HepG2 (cell line): ENCODE measurements around the gene POLR2H. TPM values are rescaled to one million over a fixed set of nuclear protein-coding genes. Genes with fewer than 3 reads are reported as not detected.
A peak's percentile ranks its signal among the peaks of the same experiment; 100 is the strongest.

Experiments
- ATAC-seq: fragments of 200-7000 bp; cut with Tn5 transposase; 3 replicates; pipeline ENCODE4 v1.9.1; 2020; ENCODE audit warnings: mild to moderate bottlenecking, moderate library complexity
- BruUV-seq: library from RNA; stranded (reverse); fragments of 400-500 nt; replicated peaks from 2 replicates; lab custom pipeline; 2021; lab: Mats Ljungman, UMichigan
- CTCF ChIA-PET: fragments of 300-600 bp; formaldehyde crosslinking; extraction: SDS; loops from one replicate; lab custom pipeline; 2021; ENCODE audit warnings: low total read pairs, inconsistent platforms, low intra/inter-chr PET ratio; lab: Yijun Ruan, JAX
- POLR2A ChIA-PET: fragments of 350-600 bp; sonication (Branson Sonifier 250); formaldehyde crosslinking; loops from one replicate; lab custom pipeline; 2020; ENCODE audit warnings: antibody characterized with exemption, inconsistent platforms; lab: Yijun Ruan, JAX
- DNase-seq: peaks from one replicate; pipeline ENCODE4 v3.0.0-alpha.2; 2015; ENCODE audit warnings: low spot score
- FAIRE-seq: peaks from 3 replicates; lab custom pipeline; 2011; peaks lifted over from hg19 to GRCh38; lab: Jason Lieb, UNC
- H2AFZ ChIP-seq: one replicate; pipeline ENCODE4 v1.6.1; 2011; ENCODE audit warnings: low read length, inconsistent platforms
- H3K27ac ChIP-seq: fragments of 300-600 bp; 3 replicates; pipeline ENCODE4 v1.8.0; 2011; ENCODE audit warnings: mixed run types, mild to moderate bottlenecking, mixed read lengths, low read length, inconsistent platforms; ENCODE audit not compliant: insufficient read depth; ENCODE audit errors: extremely low read length
- H3K27me3 ChIP-seq, 2 experiments: fragments of 200-600 bp in 1 of 2; 2 replicates in 1 of 2; 3 replicates in 1 of 2; pipeline versions ENCODE4 v1.6.0 to v1.8.0; 2011; ENCODE audit warnings: low read length in 2 of 2, mild to moderate bottlenecking in 2 of 2, moderate library complexity in 2 of 2, inconsistent platforms in 1 of 2; ENCODE audit not compliant: insufficient read depth in 2 of 2, control insufficient read depth in 1 of 2
- H3K36me3 ChIP-seq, 2 experiments: fragments of 200-600 bp in 1 of 2; replicated peaks in 1 of 2; 2 replicates in 1 of 2; 3 replicates in 1 of 2; pipeline versions ENCODE4 v1.5.1 to v1.8.0; 2011; ENCODE audit warnings: low read length in 2 of 2, inconsistent platforms in 1 of 2; ENCODE audit not compliant: insufficient read depth in 2 of 2, control insufficient read depth in 1 of 2
- H3K4me1 ChIP-seq: 2 replicates; pipeline ENCODE4 v1.5.1; 2012; ENCODE audit warnings: low read length, inconsistent platforms; ENCODE audit not compliant: insufficient read depth
- H3K4me2 ChIP-seq: 2 replicates; pipeline ENCODE4 v1.6.0; 2011; ENCODE audit warnings: low read depth, low read length, inconsistent platforms
- H3K4me3 ChIP-seq, 3 experiments: fragments of 200-600 bp in 1 of 3; sonication (generic), shearing (Covaris generic) in 1 of 3; replicated peaks in 1 of 3; 2 replicates each; pipeline ENCODE4 v1.5.1; 2011 to 2016; ENCODE audit warnings: low read length in 3 of 3, inconsistent platforms in 2 of 3, low read depth in 2 of 3, mild to moderate bottlenecking in 2 of 3, control low read depth in 1 of 3, mixed read lengths in 1 of 3; ENCODE audit not compliant: insufficient read depth in 1 of 3
- H3K79me2 ChIP-seq: one replicate; pipeline ENCODE4 v1.6.1; 2011; ENCODE audit warnings: low read length, inconsistent platforms; ENCODE audit not compliant: insufficient read depth
- H3K9ac ChIP-seq: 2 replicates; pipeline ENCODE4 v1.6.0; 2011; ENCODE audit warnings: mild to moderate bottlenecking, low read depth, low read length, inconsistent platforms; ENCODE audit not compliant: insufficient read depth
- H3K9me3 ChIP-seq: 2 replicates; pipeline ENCODE4 v1.5.1; 2012; ENCODE audit warnings: mild to moderate bottlenecking, low read length
- H4K20me1 ChIP-seq: 2 replicates; pipeline ENCODE4 v1.6.0; 2011; ENCODE audit warnings: inconsistent platforms, mild to moderate bottlenecking, low read length, moderate library complexity; ENCODE audit not compliant: insufficient read depth
- ARID5B ChIP-seq: IDR thresholded peaks from 2 replicates; pipeline ENCODE4 v1.4.0; 2020; ENCODE audit warnings: mild to moderate bottlenecking, missing genetic modification reagents
- CBFB ChIP-seq: sonication (generic); formaldehyde crosslinking; IDR thresholded peaks from 2 replicates; pipeline ENCODE4 v1.4.0; 2020; ENCODE audit warnings: missing genetic modification reagents
- DR1 ChIP-seq: sonication (generic); formaldehyde crosslinking; IDR thresholded peaks from 2 replicates; pipeline ENCODE4 v1.8.0; 2021; ENCODE audit warnings: mild to moderate bottlenecking, missing genetic modification reagents, inconsistent platforms
- E2F5 ChIP-seq: sonication (generic); formaldehyde crosslinking; conservative IDR thresholded peaks from 2 replicates; pipeline ENCODE4 v1.4.0; 2020; ENCODE audit warnings: missing genetic modification reagents
- HHEX ChIP-seq: IDR thresholded peaks from 2 replicates; pipeline ENCODE4 v1.6.1; 2016; ENCODE audit warnings: control low read depth
- HIC2 ChIP-seq: sonication (generic); formaldehyde crosslinking; IDR thresholded peaks from 2 replicates; pipeline ENCODE4 v1.9.0; 2022; ENCODE audit warnings: low read depth, missing genetic modification reagents
- NFKBIZ ChIP-seq: IDR thresholded peaks from 2 replicates; pipeline ENCODE4 v1.6.1; 2018; ENCODE audit warnings: missing genetic modification reagents, missing compliant biosample characterization
- RAD51 ChIP-seq: fragments of 450-650 bp; IDR thresholded peaks from 2 replicates; pipeline ENCODE4 v1.6.1; 2016; ENCODE audit warnings: borderline replicate concordance
- ZBTB14 ChIP-seq: sonication (generic); formaldehyde crosslinking; IDR thresholded peaks from 2 replicates; pipeline ENCODE4 v1.4.0; 2020; ENCODE audit warnings: missing genetic modification reagents
- ZNF547 ChIP-seq: sonication (generic); formaldehyde crosslinking; IDR thresholded peaks from 2 replicates; pipeline ENCODE4 v1.5.1; 2020; ENCODE audit warnings: mild to moderate bottlenecking, missing genetic modification reagents
- ZNF556 ChIP-seq: sonication (generic); formaldehyde crosslinking; IDR thresholded peaks from 2 replicates; pipeline ENCODE4 v1.4.0; 2020; ENCODE audit warnings: mild to moderate bottlenecking, missing genetic modification reagents, borderline replicate concordance
- ZNF704 ChIP-seq: sonication (generic); formaldehyde crosslinking; IDR thresholded peaks from 2 replicates; pipeline ENCODE4 v1.8.1; 2023; ENCODE audit warnings: mild to moderate bottlenecking, inconsistent platforms, moderate library complexity, missing genetic modification reagents, borderline replicate concordance
- WGBS: methylation state at CpG from one replicate; pipeline ENCODE4 v1.1.6; 2017; ENCODE audit warnings: low lambda C conversion rate; 5-methylcytosine and 5-hydroxymethylcytosine counted together
- in situ Hi-C: cut with HindIII; loops from 2 replicates; pipeline ENCODE4 v1.10.0; 2017; ENCODE audit warnings: low pct_unique_long_range_greater_than_20kb; ENCODE audit not compliant: extremely low pct_ligation_motif_present
- intact Hi-C: fragments of 100-400 bp; cut with micrococcal nuclease; formaldehyde crosslinking; loops from one replicate; pipeline ENCODE4 v1.10.0; 2022; ENCODE audit not compliant: unreplicated experiment
- polyA plus RNA-seq, 8 experiments: library from polyadenylated mRNA; depleted of rRNA in 3 of 8; stranded (reverse) in 7 of 8; unstranded in 1 of 8; fragments of >200 nt; fragmentation: Illumina TruSeq in 4 of 8; extraction: Trizol in 4 of 8; gene quantifications; 2 replicates each; pipeline versions ENCODE4 v1.2.1 to v1.2.3, GENCODE V29; 2011 to 2016; ENCODE audit warnings: low read depth in 4 of 8, missing spikeins in 1 of 8, mixed read lengths in 1 of 8; ENCODE audit not compliant: insufficient read depth in 1 of 8
- total RNA-seq, 5 experiments: library from RNA; depleted of rRNA; stranded (reverse); fragments of >200 nt; fragmentation: Illumina TruSeq; extraction: Trizol; gene quantifications; 2 replicates each; pipeline ENCODE4 v1.2.3, GENCODE V29; 2016; ENCODE audit warnings: low read depth in 1 of 5

POLR2H gene
- total and polyA plus RNA-seq, 2 of the 13 experiments (the other 11 are each of a cell fraction or from before 2014, with no cell fraction given) = 118 to 194 TPM

GRCh38 chr3:184414418-184415202, 53.1 kb downstream of the POLR2H start (continued):
- TF ChIP-seq ZBTB14 (CRISPR knock-in tag) (no peak), ZNF547 (CRISPR knock-in tag) (no peak), ZNF704 (CRISPR knock-in tag) (no peak), E2F5 (CRISPR knock-in tag) (no peak), ZNF556 (no peak), DR1 (no peak), NFKBIZ (CRISPR knock-in tag) (no peak)
- TF ChIP-seq, all 625 proteins: peak for 5

GRCh38 chr3:184415203-184415490, 53.6 kb downstream of the POLR2H start:
- ChIA-PET POLR2A (interaction anchor here (0.7 kb wide), 1 partner anchor 16 kb away, joined by 3 read pairs; no protein-coding TSS in a partner anchor), CTCF (no interaction called here)
- Histone ChIP-seq H2AFZ (no peak overlapping the region), H3K4me2 (peak overlapping the region; percentile 49), H4K20me1 (no peaks in the 10 kb centered on the region), H3K9ac (no peak overlapping the region), H3K9me3 (no peaks in the 10 kb centered on the region), H3K36me3 (no peaks in the 10 kb centered on the region), H3K79me2 (no peaks in the 10 kb centered on the region), H3K27ac (no peak overlapping the region), H3K27me3 (no peaks in the 10 kb centered on the region; a peak in 1 of 5 replicates), H3K4me3 (peak overlapping the region in 1 of 3 experiments; percentile 33; a peak in 1 of 6 replicates), H3K4me1 (peaks cover 41% of the 10 kb centered on the region)
- no TSS peak for BruUV-seq
- ATAC-seq (no peak), FAIRE-seq (peak; percentile 12), DNase-seq (peak; percentile 15)
- in situ Hi-C loops = no loop called here
- intact Hi-C loops = loop anchor here (5.0 kb wide), 1 partner anchor 127 kb away; no protein-coding TSS in a partner anchor
- WGBS = 5% methylated on average over 4 of the region's 4 CpGs
- TF ChIP-seq RAD51 = no peak
- 0 out of 2 replicates have a peak, but pooled peaks have one; percentile 10 for TF ChIP-seq ARID5B (CRISPR knock-in tag)
- no peak for TF ChIP-seq HIC2 (CRISPR knock-in tag)
- TF ChIP-seq HHEX (CRISPR knock-in tag) = 0 out of 2 replicates have a peak, but pooled peaks have one; percentile 39
- TF ChIP-seq CBFB = 0 out of 2 replicates have a peak, but pooled peaks have one; percentile 55
